B cell (primary cell): ENCODE measurements around the gene ASPG. TPM values are rescaled to one million over a fixed set of nuclear protein-coding genes. Genes with fewer than 3 reads are reported as not detected.

Source experiments
- ATAC-seq: fragments of 200-7000 bp; cut with Tn5 transposase; one replicate; pipeline ENCODE4 v1.10.0; 2021; ENCODE audit warnings: low read depth, mild to moderate bottlenecking, moderate number of reproducible peaks, moderate library complexity
- CTCF ChIA-PET: fragments of 350-600 bp; sonication (Branson Sonifier 250); formaldehyde crosslinking; loops from one replicate; lab custom pipeline; 2021; ENCODE audit warnings: antibody characterized with exemption, inconsistent platforms; lab: Charles Lee
- POLR2A ChIA-PET: fragments of 350-600 bp; sonication (Branson Sonifier 250); formaldehyde crosslinking; loops from one replicate; lab custom pipeline; 2021; ENCODE audit warnings: antibody characterized with exemption; lab: Charles Lee
- DNase-seq: peaks from one replicate; pipeline ENCODE4 v3.0.0; 2013
- H2AFZ ChIP-seq: 2 replicates; pipeline ENCODE4 v1.6.1; 2012; ENCODE audit warnings: mild to moderate bottlenecking, low read depth, low read length; ENCODE audit not compliant: insufficient read depth, poor library complexity, severe bottlenecking
- H3K27ac ChIP-seq, 2 donors: 1 replicate in 1 of 2; 2 replicates in 1 of 2; pipeline ENCODE4 v1.5.1; 2012 to 2013; ENCODE audit warnings: low read length in 2 of 2, mild to moderate bottlenecking in 2 of 2, moderate library complexity in 1 of 2
- H3K27me3 ChIP-seq, 4 experiments: fragments of 200-600 bp in 1 of 4; sonication (generic) in 1 of 4; replicated peaks in 1 of 4; 1 replicate in 2 of 4; 2 replicates in 2 of 4; pipeline versions ENCODE4 v1.6.1 to v1.7.0; 2013 to 2016; ENCODE audit warnings: low read length in 3 of 4, mild to moderate bottlenecking in 2 of 4, mixed read lengths in 1 of 4, moderate library complexity in 1 of 4; ENCODE audit not compliant: insufficient read depth in 4 of 4, control insufficient read depth in 3 of 4; ENCODE audit errors: control extremely low read depth in 1 of 4
- H3K36me3 ChIP-seq, 2 experiments: replicated peaks in 1 of 2; 1 replicate in 1 of 2; 2 replicates in 1 of 2; pipeline versions ENCODE4 v1.6.1 to v1.7.1; 2013; ENCODE audit warnings: low read length in 1 of 2; ENCODE audit not compliant: insufficient read depth in 2 of 2, control insufficient read depth in 1 of 2; ENCODE audit errors: control extremely low read depth in 1 of 2, extremely low read depth in 1 of 2
- H3K4me1 ChIP-seq, 2 donors: fragments of 200-600 bp in 1 of 2; sonication (generic) in 1 of 2; 1 replicate in 1 of 2; 2 replicates in 1 of 2; pipeline versions ENCODE4 v1.5.1 to v1.6.1; 2013 to 2017; ENCODE audit warnings: low read length in 2 of 2; ENCODE audit not compliant: control insufficient read depth in 2 of 2, insufficient read depth in 2 of 2
- H3K4me2 ChIP-seq: replicated peaks from 2 replicates; pipeline ENCODE3; 2012; ENCODE audit warnings: mild to moderate bottlenecking, low read depth, low read length; ENCODE audit not compliant: poor library complexity, severe bottlenecking
- H3K4me3 ChIP-seq, 5 experiments: fragments of 200-600 bp in 1 of 5; sonication (generic) in 1 of 5; 1 replicate in 3 of 5; 2 replicates in 2 of 5; pipeline versions ENCODE4 v1.5.1 to v1.7.0; 2011 to 2016; ENCODE audit warnings: low read length in 4 of 5, mild to moderate bottlenecking in 4 of 5, low read depth in 2 of 5, control low read depth in 1 of 5, moderate library complexity in 1 of 5; ENCODE audit not compliant: insufficient read depth in 1 of 5; ENCODE audit errors: control extremely low read depth in 1 of 5, extremely low read depth in 1 of 5
- H3K79me2 ChIP-seq: fragments of 200-600 bp; sonication (generic); one replicate; pipeline ENCODE4 v1.6.0; 2016; ENCODE audit warnings: low read length; ENCODE audit not compliant: control insufficient read depth, insufficient read depth
- H3K9ac ChIP-seq: fragments of 200-600 bp; sonication (generic); 2 replicates; pipeline ENCODE4 v1.6.1; 2017; ENCODE audit warnings: mild to moderate bottlenecking, low read length, moderate library complexity
- H3K9me3 ChIP-seq, 3 donors: one replicate each; pipeline versions ENCODE4 v1.6.1 to v1.7.1; 2013; ENCODE audit warnings: low read length in 2 of 3; ENCODE audit not compliant: control insufficient read depth in 2 of 3, insufficient read depth in 1 of 3; ENCODE audit errors: control extremely low read depth in 1 of 3
- H4K20me1 ChIP-seq: 2 replicates; pipeline ENCODE4 v1.6.0; 2012; ENCODE audit warnings: mild to moderate bottlenecking, low read length; ENCODE audit not compliant: insufficient read depth, control insufficient read depth, poor library complexity, severe bottlenecking
- H3K27ac Mint-ChIP-seq: one replicate; pipeline ENCODE4 v1.8.0; 2021; ENCODE audit warnings: mixed read lengths
- H3K27me3 Mint-ChIP-seq: one replicate; pipeline ENCODE4 v1.8.0; 2021; ENCODE audit warnings: mixed read lengths
- H3K4me1 Mint-ChIP-seq: one replicate; pipeline ENCODE4 v1.8.0; 2021; ENCODE audit warnings: mixed read lengths
- H3K4me3 Mint-ChIP-seq: one replicate; pipeline ENCODE4 v1.8.0; 2021; ENCODE audit warnings: mixed read lengths
- H3K9me3 Mint-ChIP-seq: one replicate; pipeline ENCODE4 v1.8.0; 2022; ENCODE audit warnings: mixed read lengths; ENCODE audit not compliant: insufficient read depth
- CTCF ChIP-seq: fragments of 200-600 bp; IDR thresholded peaks from one replicate; pipeline ENCODE4 v1.8.0; 2022; ENCODE audit warnings: antibody characterized with exemption, mild to moderate bottlenecking
- EZH2 ChIP-seq: IDR thresholded peaks from 2 replicates; pipeline ENCODE4 v1.6.1; 2012; ENCODE audit warnings: borderline replicate concordance, low read depth, mild to moderate bottlenecking, moderate library complexity, low read length; ENCODE audit not compliant: insufficient read depth, poor library complexity, severe bottlenecking
- WGBS: methylation state at CpG from one replicate; pipeline ENCODE4 v1.1.5; 2013; ENCODE audit warnings: missing lambda C conversion rate; ENCODE audit not compliant: insufficient coverage; 5-methylcytosine and 5-hydroxymethylcytosine counted together
- intact Hi-C: fragments of 100-400 bp; cut with micrococcal nuclease; formaldehyde crosslinking; loops from one replicate; pipeline ENCODE4 v1.10.0; 2022
- polyA plus RNA-seq: library from polyadenylated mRNA; depleted of rRNA; stranded (reverse); fragments of >200 nt; gene quantifications from 2 replicates; pipeline ENCODE4 v1.2.3, GENCODE V29; 2012
- total RNA-seq, 2 donors: library from RNA; stranded (reverse); fragments of 120-200 nt in 1 of 2; gene quantifications; 1 replicate in 1 of 2; 2 replicates in 1 of 2; pipeline versions ENCODE4 v1.2.3 to v1.2.4, GENCODE V29; 2013 to 2022

Gene ASPG
- total and polyA plus RNA-seq, 2 donors (not counting 1 experiment from before 2014, with no cell fraction given) = not detected

- no peak overlapping the region for H3K4me3 ChIP-seq
- Mint-ChIP-seq H3K27me3 (peaks cover 29% of the 10 kb centered on the region), H3K4me1 (no peaks in the 10 kb centered on the region), H3K27ac (no peak overlapping the region), H3K9me3 (no peaks in the 10 kb centered on the region), H3K4me3 (no peak overlapping the region)
- H3K4me2 ChIP-seq = no peak overlapping the region
- H3K9me3 ChIP-seq = peaks cover 0 to 5% (median 0%) of the 10 kb centered on the region in 3 donors
- H3K36me3 ChIP-seq = no peaks in the 10 kb centered on the region
- no CpG with 5 or more reads among the region's 3 CpGs for WGBS
- no peak overlapping the region for H3K9ac ChIP-seq
- POLR2A ChIA-PET = no interaction called here
- CTCF ChIA-PET = interaction anchor here (1.2 kb wide), 1 partner anchor 30 kb away, joined by 3 read pairs; no protein-coding TSS in a partner anchor
- H4K20me1 ChIP-seq = no peaks in the 10 kb centered on the region
- ATAC-seq (no peak), DNase-seq (no peak)
- H3K4me1 ChIP-seq = no peaks in the 10 kb centered on the region
- no peak overlapping the region for H3K27ac ChIP-seq
- no peak overlapping the region for H2AFZ ChIP-seq
- TF ChIP-seq CTCF (no peak), EZH2 (no peak)
- no peaks in the 10 kb centered on the region for H3K79me2 ChIP-seq
- intact Hi-C loops = no loop called here
- H3K27me3 ChIP-seq = peaks cover 0 to 5% (median 0%) of the 10 kb centered on the region in 4 experiments
Measured at GRCh38 chr14:104047761-104048160, 37.7 kb upstream of the ASPG start.

GRCh38 chr14:104048758-104049507 lies 36.6 kb upstream of the ASPG start:
- intact Hi-C loops = no loop called here
- Histone ChIP-seq H3K36me3 (no peaks in the 10 kb centered on the region), H3K4me1 (no peaks in the 10 kb centered on the region), H4K20me1 (no peaks in the 10 kb centered on the region), H2AFZ (no peak overlapping the region), H3K79me2 (no peaks in the 10 kb centered on the region), H3K4me3 (no peak overlapping the region), H3K27ac (no peak overlapping the region), H3K27me3 (peaks cover 0 to 5% (median 1%) of the 10 kb centered on the region in 4 experiments), H3K9me3 (peaks cover 0 to 5% (median 0%) of the 10 kb centered on the region in 3 donors), H3K4me2 (no peak overlapping the region), H3K9ac (no peak overlapping the region)
- H3K4me1 Mint-ChIP-seq = no peaks in the 10 kb centered on the region
- ATAC-seq = no peak
- peaks cover 30% of the 10 kb centered on the region for H3K27me3 Mint-ChIP-seq
- ChIA-PET CTCF (no interaction called here), POLR2A (no interaction called here)
- no peak overlapping the region for H3K27ac Mint-ChIP-seq
- no peak overlapping the region for H3K4me3 Mint-ChIP-seq
- WGBS = 86% methylated on average over 1 of the region's 2 CpGs
- TF ChIP-seq CTCF (no peak), EZH2 (no peak)
- DNase-seq = no peak
- H3K9me3 Mint-ChIP-seq = no peaks in the 10 kb centered on the region
